ENCODE measurements around the gene MUSTN1. TPM values are rescaled to one million over a fixed set of nuclear protein-coding genes. Genes with fewer than 3 reads are reported as not detected.

The MUSTN1 gene
- 100 to 1,000 TPM in 1 of 3 donors, 10 to 100 TPM in 1, 1 to 10 TPM in 1; 2.9 to 129 (median 19.6) TPM for polyA plus RNA-seq

- 59 to 66% (median 63%) methylated on average over 11 of the region's 11 CpGs for WGBS, 3 donors
- H3K27ac ChIP-seq (ENCODE audit: low read depth, low read length), result no peak within 1 kb of the TSS
Measured at GRCh38 chr3:52834871-52835501, at the start of gene MUSTN1. MUSTN1 (minus strand) TSS chr3:52835019; CDS start chr3:52834948, 71 bp downstream.

- 85 to 96% (median 93%) methylated on average over 4 of the region's 4 CpGs for WGBS, 3 donors
- H3K27ac ChIP-seq (ENCODE audit: low read depth, low read length), result no peak overlapping the region
Measured at GRCh38 chr3:52882377-52882776, 47.6 kb upstream of the MUSTN1 start.

GRCh38 chr3:52881871-52882270 is 47.1 kb upstream of the MUSTN1 start:
- H3K27ac ChIP-seq (ENCODE audit: low read depth, low read length), result no peak overlapping the region
- 68 to 79% (median 79%) methylated on average over 4 of the region's 4 CpGs for WGBS, 3 donors

GRCh38 chr3:52880474-52880873 is 45.7 kb upstream of the MUSTN1 start:
- WGBS, 3 donors, result 88 to 92% (median 90%) methylated on average over 3 of the region's 3 CpGs
- H3K27ac ChIP-seq (ENCODE audit: low read depth, low read length), result no peak overlapping the region

- H3K27ac ChIP-seq (ENCODE audit: low read depth, low read length), result no peak overlapping the region
- 90 to 96% (median 96%) methylated on average over 5 of the region's 5 CpGs for WGBS, 3 donors
Measured at GRCh38 chr3:52880047-52880446, 45.2 kb upstream of the MUSTN1 start.

- 92 to 96% (median 95%) methylated on average over 4 of the region's 4 CpGs for WGBS, 3 donors
- no peak overlapping the region for H3K27ac ChIP-seq (ENCODE audit: low read depth, low read length)
Measured at GRCh38 chr3:52879581-52879980, 44.8 kb upstream of the MUSTN1 start.

GRCh38 chr3:52879090-52879489 is 44.3 kb upstream of the MUSTN1 start:
- no peak overlapping the region for H3K27ac ChIP-seq (ENCODE audit: low read depth, low read length)
- 92 to 99% (median 96%) methylated on average over 4 of the region's 4 CpGs for WGBS, 3 donors

GRCh38 chr3:52877085-52877484 is 42.3 kb upstream of the MUSTN1 start:
- H3K27ac ChIP-seq (ENCODE audit: low read depth, low read length), result no peak overlapping the region
- 60 to 78% (median 69%) methylated on average over 3 of the region's 3 CpGs for WGBS, 3 donors

GRCh38 chr3:52874864-52875587 is 40.2 kb upstream of the MUSTN1 start:
- WGBS, 3 donors, result 83 to 91% (median 87%) methylated on average over 9 of the region's 9 CpGs
- H3K27ac ChIP-seq (ENCODE audit: low read depth, low read length), result no peak overlapping the region

- WGBS, 3 donors, result 76 to 82% (median 80%) methylated on average over 5 of the region's 5 CpGs
Measured at GRCh38 chr3:52874160-52874701, 39.4 kb upstream of the MUSTN1 start.

GRCh38 chr3:52873433-52874159 is 38.8 kb upstream of the MUSTN1 start:
- no peak overlapping the region for H3K27ac ChIP-seq (ENCODE audit: low read depth, low read length)
- 67 to 72% (median 69%) methylated on average over 8 of the region's 8 CpGs for WGBS, 3 donors

More at GRCh38 chr3:52874160-52874701, 39.4 kb upstream of the MUSTN1 start:
- no peak overlapping the region for H3K27ac ChIP-seq (ENCODE audit: low read depth, low read length)

- 67 to 86% (median 69%) methylated on average over 3 of the region's 3 CpGs for WGBS, 3 donors
- no peak overlapping the region for H3K27ac ChIP-seq (ENCODE audit: low read depth, low read length)
Measured at GRCh38 chr3:52872245-52872644, 37.4 kb upstream of the MUSTN1 start.

- 75 to 79% (median 76%) methylated on average over 9 of the region's 9 CpGs for WGBS, 3 donors
- no peak overlapping the region for H3K27ac ChIP-seq (ENCODE audit: low read depth, low read length)
Measured at GRCh38 chr3:52871761-52872160, 36.9 kb upstream of the MUSTN1 start.

GRCh38 chr3:52870471-52870870 is 35.7 kb upstream of the MUSTN1 start:
- no peak overlapping the region for H3K27ac ChIP-seq (ENCODE audit: low read depth, low read length)
- 93 to 96% (median 95%) methylated on average over 10 of the region's 10 CpGs for WGBS, 3 donors

- WGBS, 3 donors, result 91 to 96% (median 96%) methylated on average over 12 of the region's 12 CpGs
- no peak overlapping the region for H3K27ac ChIP-seq (ENCODE audit: low read depth, low read length)
Measured at GRCh38 chr3:52866427-52866826, 31.6 kb upstream of the MUSTN1 start.

GRCh38 chr3:52865994-52866393 is 31.2 kb upstream of the MUSTN1 start:
- H3K27ac ChIP-seq (ENCODE audit: low read depth, low read length), result no peak overlapping the region
- 96 to 98% (median 96%) methylated on average over 13 of the region's 13 CpGs for WGBS, 3 donors

GRCh38 chr3:52860424-52860768 is 25.6 kb upstream of the MUSTN1 start:
- H3K27ac ChIP-seq (ENCODE audit: low read depth, low read length), result no peak overlapping the region

GRCh38 chr3:52859686-52860423 is 25.0 kb upstream of the MUSTN1 start:
- H3K27ac ChIP-seq (ENCODE audit: low read depth, low read length), result no peak overlapping the region
- WGBS, 3 donors, result 65 to 90% (median 87%) methylated on average over 8 of the region's 8 CpGs

More at GRCh38 chr3:52860424-52860768, 25.6 kb upstream of the MUSTN1 start:
- WGBS, 3 donors, result 86 to 95% (median 86%) methylated on average over 8 of the region's 8 CpGs

All from adipose tissue (tissue), 3 donors.